Muscle layer of duodenum (tissue), 2 donors: ENCODE measurements around the gene RCOR3.

Experiments
- H3K27ac ChIP-seq: one replicate; pipeline ENCODE4 v1.7.0; 2013; ENCODE audit warnings: mild to moderate bottlenecking, low read length
- H3K27me3 ChIP-seq: one replicate; pipeline ENCODE4 v1.7.0; 2013; ENCODE audit warnings: low read depth, mild to moderate bottlenecking, control low read depth, low read length
- H3K36me3 ChIP-seq, 2 donors: one replicate each; pipeline ENCODE4 v1.7.0; 2013; ENCODE audit warnings: low read length in 2 of 2, control low read depth in 1 of 2, mild to moderate bottlenecking in 1 of 2; ENCODE audit not compliant: insufficient read depth in 2 of 2, control insufficient read depth in 1 of 2
- H3K4me1 ChIP-seq, 2 donors: one replicate each; pipeline ENCODE4 v1.7.0; 2013; ENCODE audit warnings: low read length in 2 of 2, mild to moderate bottlenecking in 2 of 2, control low read depth in 1 of 2, moderate library complexity in 1 of 2; ENCODE audit not compliant: insufficient read depth in 2 of 2, control insufficient read depth in 1 of 2
- H3K4me3 ChIP-seq, 2 donors: one replicate each; pipeline ENCODE4 v1.7.0; 2013; ENCODE audit warnings: low read length in 2 of 2, low read depth in 1 of 2, mild to moderate bottlenecking in 1 of 2
- H3K9me3 ChIP-seq, 2 donors: one replicate each; pipeline ENCODE4 v1.7.0; 2013; ENCODE audit warnings: low read length in 2 of 2, control low read depth in 1 of 2, mild to moderate bottlenecking in 1 of 2; ENCODE audit not compliant: control insufficient read depth in 1 of 2
- donor health status: healthy.

The RCOR3 gene

DNA sequence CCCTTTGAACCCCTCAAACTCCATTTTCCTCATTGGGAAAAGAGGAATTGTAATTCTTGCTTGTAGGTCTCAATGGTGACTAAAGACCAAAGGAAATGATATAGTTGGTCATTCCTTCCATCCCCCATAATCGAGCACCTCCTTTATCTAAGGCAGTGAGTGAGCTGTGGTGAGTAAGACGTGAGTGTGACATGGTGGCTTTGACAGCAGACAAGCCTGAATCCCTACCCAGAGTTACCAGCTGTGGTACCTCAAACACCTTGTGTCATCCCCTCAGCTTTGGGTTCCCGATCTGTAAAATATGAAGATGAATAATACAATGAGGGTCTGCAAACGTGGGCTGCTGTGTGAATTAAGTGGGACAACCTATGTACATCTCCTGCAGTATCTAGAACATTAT lies 75.8 kb downstream of the RCOR3 start:
- Histone ChIP-seq H3K9me3 (no peaks in the 10 kb centered on the region), H3K4me3 (no peak overlapping the region), H3K27me3 (no peaks in the 10 kb centered on the region), H3K4me1 (peaks cover 16 to 19% of the 10 kb centered on the region in 2 donors), H3K36me3 (no peaks in the 10 kb centered on the region), H3K27ac (no peak overlapping the region)

DNA sequence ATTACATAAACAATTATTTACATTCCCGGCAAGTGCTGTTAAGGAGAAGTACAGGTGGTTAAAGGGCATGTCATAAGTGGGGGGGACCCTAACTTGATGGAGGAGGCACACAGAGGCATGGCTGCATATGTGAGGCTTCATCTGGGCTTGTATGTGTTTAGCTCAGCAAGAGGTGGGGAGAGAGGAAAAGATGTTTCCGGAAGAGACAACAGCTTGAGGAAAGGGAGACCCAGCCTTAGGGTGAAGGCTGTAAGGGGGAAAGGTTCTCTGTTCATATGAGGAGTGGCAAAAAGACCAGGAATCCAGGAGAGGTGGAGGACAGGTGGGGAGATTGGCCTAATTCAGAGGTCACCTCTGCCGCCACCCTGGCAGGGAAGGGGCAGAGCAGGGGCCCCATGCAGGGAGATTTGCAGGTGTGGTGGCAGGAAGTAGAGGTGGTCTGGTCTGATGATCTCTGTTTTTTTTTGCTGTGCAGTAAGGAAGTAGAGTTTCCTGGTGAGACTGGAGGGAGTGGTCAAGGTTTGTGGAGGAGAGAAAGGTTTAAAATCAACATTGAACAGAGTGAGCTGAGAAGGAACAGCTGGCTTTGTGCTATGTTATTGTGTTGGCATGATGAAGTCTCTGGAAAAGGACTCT lies 76.5 kb downstream of the RCOR3 start:
- Histone ChIP-seq H3K36me3 (no peaks in the 10 kb centered on the region), H3K27me3 (no peaks in the 10 kb centered on the region), H3K27ac (no peak overlapping the region), H3K4me1 (peaks cover 16 to 19% of the 10 kb centered on the region in 2 donors), H3K4me3 (no peak overlapping the region), H3K9me3 (no peaks in the 10 kb centered on the region)

DNA sequence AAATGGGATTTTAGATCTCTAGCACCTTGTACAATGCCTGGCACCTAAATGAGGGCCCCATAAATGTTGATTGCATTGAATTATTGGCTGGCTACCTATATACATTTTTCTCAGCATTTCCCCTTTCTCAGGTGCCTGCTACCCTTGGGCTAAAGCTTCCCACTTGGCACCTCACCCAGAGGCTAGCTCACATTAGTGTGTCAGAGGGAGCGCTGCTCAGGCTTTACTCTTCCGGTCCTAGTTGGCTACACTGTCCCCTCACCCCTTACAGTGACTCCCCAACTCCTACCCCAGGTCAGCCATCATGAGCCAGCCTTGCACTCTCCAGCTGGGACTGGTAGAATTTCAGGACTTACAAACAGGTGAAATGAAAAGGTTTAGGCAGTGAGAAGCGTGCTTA lies 77.0 kb downstream of the RCOR3 start:
- Histone ChIP-seq H3K27me3 (no peaks in the 10 kb centered on the region), H3K4me3 (no peak overlapping the region), H3K4me1 (peaks cover 16 to 19% of the 10 kb centered on the region in 2 donors), H3K36me3 (no peaks in the 10 kb centered on the region), H3K9me3 (no peaks in the 10 kb centered on the region), H3K27ac (no peak overlapping the region)

DNA sequence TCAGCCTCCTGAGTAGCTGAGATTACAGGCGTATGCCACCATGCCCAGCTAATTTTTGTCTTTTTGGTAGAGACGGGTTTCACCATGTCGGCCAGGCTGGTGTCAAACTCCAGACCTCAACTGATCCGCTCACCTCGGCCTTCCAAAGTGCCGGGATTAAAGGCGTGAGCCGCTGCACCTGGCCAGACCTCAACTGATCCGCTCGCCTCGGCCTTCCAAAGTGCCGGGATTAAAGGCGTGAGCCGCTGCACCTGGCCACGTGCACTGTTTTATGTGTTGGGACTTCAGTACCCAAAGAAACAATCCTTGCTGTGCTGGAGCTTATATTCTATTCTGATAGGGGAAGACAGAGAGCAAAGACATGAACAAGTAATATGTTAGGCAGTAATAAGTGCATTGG lies 77.6 kb downstream of the RCOR3 start:
- peaks cover 16 to 19% of the 10 kb centered on the region in 2 donors for H3K4me1 ChIP-seq
- no peaks in the 10 kb centered on the region for H3K27me3 ChIP-seq
- H3K9me3 ChIP-seq: no peaks in the 10 kb centered on the region

DNA sequence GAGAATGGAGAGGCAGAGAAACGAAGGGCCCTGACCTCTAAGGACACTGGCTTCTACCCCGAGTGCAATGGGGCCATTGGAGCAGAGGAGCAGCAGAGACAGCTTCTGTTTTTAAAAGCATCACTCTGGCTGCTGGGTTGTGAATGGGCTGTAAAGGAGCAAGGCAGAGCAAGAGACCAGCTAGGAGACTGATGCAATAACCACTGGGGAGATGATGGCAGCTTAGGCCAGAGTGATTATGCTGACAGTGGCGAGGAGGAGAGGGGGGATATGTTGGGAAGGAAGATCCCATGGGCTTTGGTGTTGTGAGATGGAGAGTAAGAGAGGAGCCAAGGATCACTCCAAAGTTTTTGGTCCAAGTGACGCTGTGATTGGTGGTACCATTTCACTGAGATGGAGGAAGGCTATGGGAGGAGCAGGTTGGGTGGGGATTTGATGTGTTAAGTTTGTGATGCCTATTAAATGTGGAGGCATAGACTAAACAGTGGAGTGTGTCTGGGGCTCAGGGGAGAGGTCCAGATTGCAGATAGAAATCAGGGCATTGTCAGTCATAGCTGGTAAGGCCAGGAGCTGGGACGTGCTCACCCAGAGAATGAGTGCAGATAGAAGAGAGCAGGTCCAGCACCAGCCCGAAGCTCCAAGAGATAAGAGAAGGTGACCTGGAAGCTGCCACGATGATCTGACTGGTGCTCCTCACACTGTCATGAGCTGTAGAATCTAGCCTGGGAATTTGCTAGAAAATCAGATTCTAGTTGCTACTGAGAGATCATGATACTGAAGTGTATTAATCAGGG lies 78.5 kb downstream of the RCOR3 start:
- Histone ChIP-seq H3K9me3 (no peaks in the 10 kb centered on the region), H3K36me3 (no peaks in the 10 kb centered on the region), H3K27ac (no peak overlapping the region), H3K4me3 (no peak overlapping the region), H3K4me1 (peaks cover 11 to 15% of the 10 kb centered on the region in 2 donors), H3K27me3 (no peaks in the 10 kb centered on the region)

More for the DNA sequence above, 77.6 kb downstream of the RCOR3 start:
- H3K4me3 ChIP-seq: no peak overlapping the region
- H3K36me3 ChIP-seq: no peaks in the 10 kb centered on the region
- H3K27ac ChIP-seq: no peak overlapping the region

DNA sequence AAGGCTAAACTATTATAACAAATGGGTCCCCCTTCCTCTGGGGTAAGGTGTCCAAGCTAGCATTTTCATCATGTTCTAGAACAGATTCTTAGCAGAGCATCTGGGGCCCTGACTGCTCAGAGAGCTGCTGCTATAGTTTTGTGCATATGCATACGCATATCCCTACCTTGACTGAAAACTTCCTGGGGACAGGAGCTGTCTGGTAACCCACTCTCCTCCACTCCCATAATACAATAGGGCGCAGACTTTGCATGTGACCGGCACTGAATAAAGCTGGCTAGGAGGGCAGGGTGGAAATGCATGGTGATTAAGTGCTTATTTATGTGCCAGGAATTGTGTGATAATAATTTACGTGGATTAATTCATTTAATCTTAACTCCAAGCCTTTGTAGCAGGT lies 79.1 kb downstream of the RCOR3 start:
- Histone ChIP-seq H3K4me1 (peaks cover 11 to 15% of the 10 kb centered on the region in 2 donors), H3K36me3 (no peaks in the 10 kb centered on the region), H3K27ac (no peak overlapping the region)

DNA sequence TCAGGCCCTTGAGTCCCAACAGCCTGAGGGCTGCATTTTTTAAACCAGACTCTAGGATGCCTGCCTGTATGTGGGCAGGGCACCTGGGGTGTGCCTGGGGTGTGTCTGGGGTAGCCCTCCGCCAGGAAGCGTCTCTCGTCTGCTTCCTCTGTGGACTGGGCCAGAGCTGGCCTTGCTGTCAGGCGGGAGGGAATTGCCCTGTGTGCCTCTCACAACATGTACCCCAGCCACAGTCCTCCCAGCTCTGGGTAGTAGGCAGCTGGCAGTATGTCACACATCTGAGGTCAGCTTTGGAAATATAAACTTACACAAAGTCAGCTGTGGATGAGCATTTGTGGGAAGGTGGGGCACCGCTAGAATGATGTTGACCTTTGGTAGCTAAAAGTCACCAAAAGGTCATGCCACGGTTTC lies 80.5 kb downstream of the RCOR3 start:
- H3K4me3 ChIP-seq: no peak overlapping the region
- H3K36me3 ChIP-seq: no peaks in the 10 kb centered on the region
- no peak overlapping the region for H3K27ac ChIP-seq
- no peaks in the 10 kb centered on the region for H3K27me3 ChIP-seq
- peaks cover 11 to 15% of the 10 kb centered on the region in 2 donors for H3K4me1 ChIP-seq
- no peaks in the 10 kb centered on the region for H3K9me3 ChIP-seq

More for the DNA sequence above, 79.1 kb downstream of the RCOR3 start:
- no peaks in the 10 kb centered on the region for H3K9me3 ChIP-seq
- H3K4me3 ChIP-seq: no peak overlapping the region
- no peaks in the 10 kb centered on the region for H3K27me3 ChIP-seq

DNA sequence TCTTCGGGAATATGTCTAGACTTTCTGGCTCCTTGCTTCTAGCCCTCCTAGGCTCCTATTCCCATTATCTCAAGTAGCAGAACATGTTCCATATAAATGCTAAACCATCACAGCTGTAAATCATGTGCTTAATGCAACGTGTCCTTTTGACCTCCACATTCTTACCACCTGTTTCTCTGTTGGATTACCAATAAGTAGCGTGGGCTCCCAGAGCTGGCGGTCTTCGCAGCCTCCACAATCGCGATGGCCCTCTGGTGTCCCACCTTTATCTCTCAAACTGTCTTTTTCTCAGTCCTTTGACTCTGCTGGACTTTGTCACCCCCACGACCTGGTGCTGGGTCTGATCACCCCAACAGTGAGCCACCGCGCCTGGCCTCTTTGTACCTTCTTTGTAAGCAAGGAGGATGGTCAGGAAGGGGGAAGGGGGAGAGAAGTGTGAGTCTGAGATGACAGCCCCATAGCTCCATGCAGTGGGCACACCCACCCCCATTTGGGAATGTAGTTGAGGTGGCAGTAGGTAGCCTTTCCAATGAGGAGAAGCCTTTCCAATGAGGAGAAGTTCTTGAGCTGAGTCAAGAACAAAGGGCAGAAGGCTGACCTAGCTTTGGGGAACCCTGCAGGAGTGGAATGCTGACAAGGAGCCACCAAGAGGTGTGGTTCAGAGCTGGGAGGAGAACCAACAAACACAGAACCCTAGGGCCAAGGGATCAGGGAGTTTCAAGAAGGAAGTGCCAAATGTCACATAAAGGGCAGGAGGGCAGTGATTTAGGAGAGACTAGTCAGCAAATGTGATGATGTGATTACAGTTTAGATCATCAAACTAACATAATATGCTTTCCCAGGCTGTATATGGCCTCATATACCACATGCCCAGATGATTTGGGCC lies 81.7 kb downstream of the RCOR3 start:
- H3K36me3 ChIP-seq: no peaks in the 10 kb centered on the region
- H3K4me1 ChIP-seq: peaks cover 6 to 7% of the 10 kb centered on the region in 2 donors
- H3K27me3 ChIP-seq: no peaks in the 10 kb centered on the region
- no peak overlapping the region for H3K4me3 ChIP-seq
- no peak overlapping the region for H3K27ac ChIP-seq
- no peaks in the 10 kb centered on the region for H3K9me3 ChIP-seq

DNA sequence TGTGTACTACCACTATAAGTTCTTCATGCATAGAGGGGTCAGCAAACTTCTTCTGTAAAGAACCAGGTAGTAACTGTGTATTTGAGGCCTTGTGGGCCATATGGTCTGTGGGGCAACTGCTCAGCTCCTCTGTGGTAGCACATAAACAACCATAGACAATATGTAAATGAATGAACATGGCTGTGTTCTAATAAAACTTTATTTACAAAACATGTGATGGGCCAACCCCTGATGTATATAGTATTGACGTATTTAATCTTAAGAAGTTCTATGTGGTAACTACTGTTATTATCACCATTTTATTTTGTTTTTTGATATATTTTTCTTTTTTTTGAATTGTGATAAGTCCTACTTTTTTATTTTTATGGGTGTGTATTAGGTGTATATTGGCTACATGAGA lies 82.8 kb downstream of the RCOR3 start:
- H3K27ac ChIP-seq: no peak overlapping the region
- H3K27me3 ChIP-seq: no peaks in the 10 kb centered on the region
- no peaks in the 10 kb centered on the region for H3K9me3 ChIP-seq
- H3K36me3 ChIP-seq: no peaks in the 10 kb centered on the region
- no peak overlapping the region for H3K4me3 ChIP-seq
- H3K4me1 ChIP-seq: peaks cover 0 to 6% of the 10 kb centered on the region in 2 donors

DNA sequence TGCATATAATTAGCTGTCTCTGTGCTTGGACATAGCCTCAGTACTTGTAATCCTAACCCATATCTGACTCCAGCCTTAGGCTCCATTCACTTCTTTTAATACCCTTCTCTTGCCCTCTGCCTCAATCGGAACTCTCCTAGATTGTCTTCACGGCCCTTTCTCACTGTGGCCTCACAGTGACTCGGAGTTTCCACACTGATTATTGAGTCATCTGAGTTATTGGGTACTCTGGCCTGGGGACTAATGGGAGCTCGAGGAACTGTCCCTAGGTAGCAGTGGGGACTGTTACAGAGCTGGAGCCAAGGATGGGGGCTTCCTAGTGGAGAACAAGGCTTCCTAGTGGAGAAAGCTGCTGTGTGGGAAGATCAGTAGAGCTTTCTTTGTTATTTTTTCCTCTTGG lies 84.4 kb downstream of the RCOR3 start:
- Histone ChIP-seq H3K36me3 (no peaks in the 10 kb centered on the region), H3K4me1 (peaks cover 6% of the 10 kb centered on the region in 2 donors), H3K4me3 (no peak overlapping the region), H3K27ac (no peak overlapping the region), H3K27me3 (no peaks in the 10 kb centered on the region), H3K9me3 (no peaks in the 10 kb centered on the region)

DNA sequence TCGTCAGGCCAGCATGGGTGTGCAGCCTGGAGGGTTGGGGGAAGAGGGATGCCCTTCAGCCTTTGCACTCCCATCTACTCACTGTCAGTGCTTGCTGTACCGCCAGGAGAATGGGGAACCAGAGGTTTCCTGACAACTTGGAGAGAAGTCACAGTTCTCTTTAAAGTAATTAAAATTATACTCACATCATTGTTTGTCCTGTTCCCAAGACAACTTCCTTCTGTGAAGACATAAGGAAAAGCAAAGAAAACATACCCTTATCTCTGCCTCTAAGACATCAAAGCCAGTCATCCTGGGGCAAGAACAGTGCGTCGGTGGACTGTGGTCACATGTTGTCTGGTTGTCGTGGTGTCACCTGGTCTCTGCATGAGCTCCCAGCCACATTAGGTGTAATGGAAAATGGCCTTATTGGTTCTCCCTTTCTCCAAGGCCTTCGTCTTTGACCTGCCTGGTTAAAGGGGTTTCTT lies 85.0 kb downstream of the RCOR3 start:
- no peaks in the 10 kb centered on the region for H3K9me3 ChIP-seq
- H3K36me3 ChIP-seq: no peaks in the 10 kb centered on the region
- no peak overlapping the region for H3K27ac ChIP-seq
- H3K4me1 ChIP-seq: peaks cover 6% of the 10 kb centered on the region in 2 donors
- H3K4me3 ChIP-seq: no peak overlapping the region
- no peaks in the 10 kb centered on the region for H3K27me3 ChIP-seq
